H1 (cell line): ENCODE measurements around the gene APBB3. TPM values are rescaled to one million over a fixed set of nuclear protein-coding genes. Genes with fewer than 3 reads are reported as not detected.
"Not testable (repeated sequence)": the region's sequence is repeated elsewhere in the genome, so short reads cannot be mapped to it uniquely, and the experiment has no call there.

Experiments
- CTCF ChIA-PET: fragments of 300-600 bp; sonication (Branson Sonifier 250); formaldehyde crosslinking; loops from one replicate; lab custom pipeline; 2021; ENCODE audit not compliant: partially characterized antibody; lab: Charles Lee
- POLR2A ChIA-PET: fragments of 300-600 bp; sonication (Branson Sonifier 250); formaldehyde crosslinking; loops from one replicate; lab custom pipeline; 2021; ENCODE audit warnings: inconsistent platforms; ENCODE audit not compliant: partially characterized antibody; lab: Charles Lee
- DNase-seq, 2 experiments: peaks; one replicate each; pipeline versions ENCODE4 v3.0.0 to v3.0.0-alpha.2; 2010 to 2022; ENCODE audit warnings: low spot score in 2 of 2, low read depth in 1 of 2, mixed read lengths in 1 of 2
- FAIRE-seq: peaks from 2 replicates; lab custom pipeline; 2011; peaks lifted over from hg19 to GRCh38; lab: Jason Lieb, UNC
- H2AFZ ChIP-seq: 2 replicates; pipeline ENCODE4 v1.8.1; 2012; ENCODE audit warnings: low read length, inconsistent platforms
- H2AK5ac ChIP-seq: 2 replicates; pipeline ENCODE4 v1.6.1; 2013; ENCODE audit warnings: low read depth, low read length
- H2BK120ac ChIP-seq: replicated peaks from 2 replicates; pipeline ENCODE3; 2013; ENCODE audit warnings: low read depth, low read length, inconsistent platforms
- H2BK12ac ChIP-seq: 2 replicates; pipeline ENCODE4 v1.6.1; 2013; ENCODE audit warnings: low read depth, low read length
- H2BK15ac ChIP-seq: 2 replicates; pipeline ENCODE4 v1.6.1; 2013; ENCODE audit warnings: low read length
- H2BK20ac ChIP-seq: 2 replicates; pipeline ENCODE4 v1.6.1; 2013; ENCODE audit warnings: low read length
- H2BK5ac ChIP-seq: 2 replicates; pipeline ENCODE4 v1.6.1; 2013; ENCODE audit warnings: low read depth, low read length
- H3K14ac ChIP-seq: 2 replicates; pipeline ENCODE4 v1.6.1; 2013; ENCODE audit warnings: inconsistent platforms; ENCODE audit not compliant: insufficient read length
- H3K18ac ChIP-seq: 2 replicates; pipeline ENCODE4 v1.6.1; 2013; ENCODE audit warnings: low read length; ENCODE audit errors: extremely low read depth
- H3K23ac ChIP-seq: 2 replicates; pipeline ENCODE4 v1.6.1; 2013; ENCODE audit warnings: inconsistent platforms; ENCODE audit not compliant: insufficient read length
- H3K23me2 ChIP-seq: 2 replicates; pipeline ENCODE4 v1.6.1; 2013; ENCODE audit warnings: low read depth, low read length
- H3K27ac ChIP-seq: 2 replicates; pipeline ENCODE4 v1.6.1; 2011; ENCODE audit warnings: low read depth, low read length, inconsistent platforms
- H3K27me3 ChIP-seq, 4 experiments: replicated peaks in 1 of 4; 1 replicate in 1 of 4; 2 replicates in 3 of 4; pipeline versions ENCODE4 v1.6.1 to v1.8.1; 2011 to 2013; ENCODE audit warnings: low read length in 3 of 4, mild to moderate bottlenecking in 3 of 4, inconsistent platforms in 2 of 4, mixed read lengths in 2 of 4, moderate library complexity in 1 of 4; ENCODE audit not compliant: control insufficient read depth in 3 of 4, insufficient read depth in 3 of 4; ENCODE audit errors: extremely low read depth in 1 of 4
- H3K36me3 ChIP-seq, 4 experiments: 2 replicates each; pipeline versions ENCODE4 v1.6.1 to v1.8.1; 2011 to 2013; ENCODE audit warnings: mild to moderate bottlenecking in 4 of 4, low read length in 3 of 4, moderate library complexity in 2 of 4, control low read depth in 1 of 4, inconsistent platforms in 1 of 4; ENCODE audit not compliant: insufficient read depth in 4 of 4, control insufficient read depth in 2 of 4
- H3K4ac ChIP-seq: replicated peaks from 2 replicates; pipeline ENCODE3; 2013; ENCODE audit warnings: low read length, low read depth, mixed read lengths, inconsistent platforms; ENCODE audit not compliant: insufficient read length
- H3K4me1 ChIP-seq, 4 experiments: replicated peaks in 1 of 4; 1 replicate in 1 of 4; 2 replicates in 3 of 4; pipeline versions ENCODE4 v1.6.1 to v1.8.1; 2011 to 2013; ENCODE audit warnings: low read length in 3 of 4, inconsistent platforms in 2 of 4, mixed read lengths in 1 of 4; ENCODE audit not compliant: insufficient read depth in 4 of 4, control insufficient read depth in 3 of 4
- H3K4me2 ChIP-seq, 2 experiments: 2 replicates each; pipeline versions ENCODE4 v1.6.1 to v1.8.1; 2011 to 2013; ENCODE audit warnings: low read depth in 2 of 2, low read length in 2 of 2, control low read depth in 1 of 2, inconsistent platforms in 1 of 2, mild to moderate bottlenecking in 1 of 2; ENCODE audit not compliant: insufficient read depth in 1 of 2
- H3K4me3 ChIP-seq, 4 experiments: fragments of 200-600, 300-600 bp in 1 of 4; sonication (generic), shearing (Covaris generic), sonication (Bioruptor Twin) in 1 of 4; 2 replicates each; pipeline versions ENCODE4 v1.5.1 to v1.8.1; 2011 to 2016; ENCODE audit warnings: low read length in 4 of 4, low read depth in 3 of 4, control low read depth in 2 of 4, inconsistent platforms in 2 of 4, mild to moderate bottlenecking in 2 of 4, mixed read lengths in 1 of 4, moderate library complexity in 1 of 4; ENCODE audit not compliant: insufficient read depth in 2 of 4; ENCODE audit errors: extremely low read depth in 1 of 4
- H3K56ac ChIP-seq: replicated peaks from 2 replicates; pipeline ENCODE3; 2013; ENCODE audit warnings: low read depth, mild to moderate bottlenecking, mixed read lengths, low read length, inconsistent platforms; ENCODE audit not compliant: insufficient read length
- H3K79me1 ChIP-seq: 2 replicates; pipeline ENCODE4 v1.6.1; 2013; ENCODE audit warnings: low read depth, low read length, control low read depth
- H3K79me2 ChIP-seq, 2 experiments: 2 replicates each; pipeline versions ENCODE4 v1.6.1 to v1.8.1; 2012 to 2013; ENCODE audit warnings: low read length in 2 of 2, mild to moderate bottlenecking in 2 of 2, inconsistent platforms in 1 of 2; ENCODE audit not compliant: insufficient read depth in 2 of 2, control insufficient read depth in 1 of 2
- H3K9ac ChIP-seq, 4 experiments: replicated peaks in 1 of 4; 1 replicate in 1 of 4; 2 replicates in 3 of 4; pipeline versions ENCODE4 v1.6.1 to v1.8.1; 2011 to 2013; ENCODE audit warnings: low read depth in 3 of 4, low read length in 3 of 4, control low read depth in 2 of 4, mild to moderate bottlenecking in 2 of 4, moderate library complexity in 2 of 4, inconsistent platforms in 1 of 4; ENCODE audit errors: extremely low read depth in 1 of 4
- H3K9me3 ChIP-seq, 2 experiments: 2 replicates each; pipeline versions ENCODE4 v1.6.1 to v1.8.1; 2012 to 2013; ENCODE audit warnings: mild to moderate bottlenecking in 2 of 2, moderate library complexity in 2 of 2, control low read depth in 1 of 2, inconsistent platforms in 1 of 2, low read depth in 1 of 2, low read length in 1 of 2, mixed read lengths in 1 of 2; ENCODE audit not compliant: insufficient read depth in 2 of 2
- H4K20me1 ChIP-seq, 2 experiments: replicated peaks in 1 of 2; 2 replicates each; pipeline versions ENCODE3 to v1.8.1; 2011 to 2013; ENCODE audit warnings: inconsistent platforms in 2 of 2, low read length in 2 of 2, mild to moderate bottlenecking in 1 of 2; ENCODE audit not compliant: insufficient read depth in 2 of 2, control insufficient read depth in 1 of 2
- H4K5ac ChIP-seq: 2 replicates; pipeline ENCODE4 v1.6.1; 2013; ENCODE audit warnings: low read length, low read depth, mixed read lengths, inconsistent platforms; ENCODE audit not compliant: insufficient read length
- H4K8ac ChIP-seq: 2 replicates; pipeline ENCODE4 v1.8.0; 2013; ENCODE audit warnings: mild to moderate bottlenecking, moderate library complexity, low read length, inconsistent platforms; ENCODE audit not compliant: insufficient read depth; ENCODE audit errors: extremely low read depth
- H4K91ac ChIP-seq: replicated peaks from 2 replicates; pipeline ENCODE3; 2013; ENCODE audit warnings: low read length, mixed read lengths, inconsistent platforms; ENCODE audit not compliant: insufficient read length
- BRCA1 ChIP-seq: IDR thresholded peaks from 2 replicates; pipeline ENCODE4 v1.6.1; 2012; ENCODE audit warnings: low read depth, low read length, improper control_type of control experiment
- CEBPB ChIP-seq: IDR thresholded peaks from 2 replicates; pipeline ENCODE4 v1.6.1; 2012; ENCODE audit warnings: low read depth, low read length
- JUND ChIP-seq: IDR thresholded peaks from 2 replicates; pipeline ENCODE4 v1.6.1; 2011; ENCODE audit warnings: mild to moderate bottlenecking, improper control_type of control experiment, low read length
- RFX5 ChIP-seq: IDR thresholded peaks from 2 replicates; pipeline ENCODE4 v1.6.1; 2011; ENCODE audit warnings: low read depth, low read length, improper control_type of control experiment, borderline replicate concordance
- SP2 ChIP-seq: IDR thresholded peaks from 2 replicates; pipeline ENCODE4 v1.6.1; 2012; ENCODE audit warnings: mild to moderate bottlenecking, low read length, inconsistent platforms
- WGBS, 2 experiments: shearing (Covaris generic) in 1 of 2; methylation state at CpG; one replicate each; pipeline versions ENCODE4 v1.1.6 to v1.1.7; 2013 to 2015; ENCODE audit warnings: low lambda C conversion rate in 2 of 2, mixed read lengths in 2 of 2, inconsistent platforms in 1 of 2, low coverage in 1 of 2, missing lambda C conversion rate in 1 of 2; ENCODE audit not compliant: insufficient replicate concordance in 2 of 2, insufficient coverage in 1 of 2, insufficient read length in 1 of 2; ENCODE audit errors: extremely low coverage in 1 of 2, missing lambda C conversion rate in 1 of 2; 5-methylcytosine and 5-hydroxymethylcytosine counted together
- polyA plus RNA-seq, 7 experiments: library from polyadenylated mRNA; depleted of rRNA in 3 of 7; stranded (reverse) in 5 of 7; unstranded in 2 of 7; fragments of >200 nt in 5 of 7; fragments of 200-250 nt in 2 of 7; gene quantifications; 1 replicate in 5 of 7; 2 replicates in 1 of 7; 4 replicates in 1 of 7; pipeline versions ENCODE4 v1.2.1 to v1.2.3, GENCODE V29; 2011 to 2013; ENCODE audit warnings: missing spikeins in 2 of 7, mixed read lengths in 2 of 7
- total RNA-seq: library from RNA; stranded (reverse); fragmentation: NEBNext Ultra II Directional; extraction: Animal tissue kit (Norgen Biotek cat#: 25700); gene quantifications from 2 replicates; pipeline ENCODE4 v1.2.1, GENCODE V29; 2021
- TF ChIP-seq, protein P1 (sequence below): IDR thresholded peaks from 2 replicates; pipeline ENCODE4 v1.6.1; 2012; ENCODE audit warnings: low read length, inconsistent platforms

APBB3 gene
- total and polyA plus RNA-seq, 2 of the 8 experiments (the other 6 are each of a cell fraction or from before 2014, with no cell fraction given): 16.0 to 21.9 TPM

DNA sequence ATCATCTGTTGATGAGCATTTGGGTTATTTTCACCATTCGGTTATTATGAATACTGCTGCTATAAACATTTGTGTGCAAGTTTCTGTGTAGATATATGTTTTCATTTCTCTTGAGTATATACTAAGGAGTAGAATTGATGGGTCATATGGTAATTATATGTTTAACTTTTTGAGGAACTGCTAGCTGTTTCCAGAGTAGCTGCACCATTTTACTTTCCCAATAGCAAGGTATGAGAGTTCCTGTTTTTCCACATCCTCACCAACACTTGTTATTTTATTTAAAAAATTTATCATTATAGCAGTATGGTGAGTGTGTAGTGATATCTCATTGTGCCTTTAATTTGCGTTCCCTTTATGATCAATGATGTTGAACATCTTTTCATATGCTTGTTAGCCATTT lies 39.3 kb upstream of the APBB3 start (continued):
- TF ChIP-seq SP2 (no peak), RFX5 (no peak), CEBPB (no peak), BRCA1 (no peak), JUND (no peak)
- TF ChIP-seq, protein P1, sequence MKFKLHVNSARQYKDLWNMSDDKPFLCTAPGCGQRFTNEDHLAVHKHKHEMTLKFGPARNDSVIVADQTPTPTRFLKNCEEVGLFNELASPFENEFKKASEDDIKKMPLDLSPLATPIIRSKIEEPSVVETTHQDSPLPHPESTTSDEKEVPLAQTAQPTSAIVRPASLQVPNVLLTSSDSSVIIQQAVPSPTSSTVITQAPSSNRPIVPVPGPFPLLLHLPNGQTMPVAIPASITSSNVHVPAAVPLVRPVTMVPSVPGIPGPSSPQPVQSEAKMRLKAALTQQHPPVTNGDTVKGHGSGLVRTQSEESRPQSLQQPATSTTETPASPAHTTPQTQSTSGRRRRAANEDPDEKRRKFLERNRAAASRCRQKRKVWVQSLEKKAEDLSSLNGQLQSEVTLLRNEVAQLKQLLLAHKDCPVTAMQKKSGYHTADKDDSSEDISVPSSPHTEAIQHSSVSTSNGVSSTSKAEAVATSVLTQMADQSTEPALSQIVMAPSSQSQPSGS: no peak

- H2AFZ ChIP-seq, H2BK5ac ChIP-seq, H3K9ac ChIP-seq, H3K36me3 ChIP-seq, H2BK12ac ChIP-seq, POLR2A ChIA-PET, H2BK15ac ChIP-seq, DNase-seq, H3K23me2 ChIP-seq, FAIRE-seq, H3K4me3 ChIP-seq, H3K56ac ChIP-seq, H2AK5ac ChIP-seq, H3K23ac ChIP-seq, H3K79me2 ChIP-seq, H2BK120ac ChIP-seq, H2BK20ac ChIP-seq, H3K4me1 ChIP-seq, H3K79me1 ChIP-seq, H3K18ac ChIP-seq, H3K4me2 ChIP-seq, H3K14ac ChIP-seq, H3K9me3 ChIP-seq, H4K20me1 ChIP-seq, H3K27me3 ChIP-seq, H3K4ac ChIP-seq, H4K5ac ChIP-seq, H4K8ac ChIP-seq, H4K91ac ChIP-seq, H3K27ac ChIP-seq, CTCF ChIA-PET: not testable (repeated sequence)
- 94% methylated on average over 4 of the region's 4 CpGs; no CpG with 5 or more reads in 1 of the 2 experiments for WGBS, 2 experiments
These were observed 39.0 kb upstream of the APBB3 start for GRCh38 chr5:140603446-140603698.
